ENCODE data around the gene IFITM1.
"Not testable (repeated sequence)": the region's sequence is repeated elsewhere in the genome, so short reads cannot be mapped to it uniquely, and the experiment has no call there.

The IFITM1 gene

GRCh38 chr11:340539-341512 lies 27.0 kb downstream of the IFITM1 start:
- DNase-seq (ENCODE audit: low read depth in 1 of 2, low spot score in 1 of 2) = no peak

GRCh38 chr11:342328-342727 lies 28.5 kb downstream of the IFITM1 start:
- DNase-seq (ENCODE audit: low read depth in 1 of 2, low spot score in 1 of 2) = no peak

GRCh38 chr11:344836-345578 lies 31.2 kb downstream of the IFITM1 start:
- DNase-seq (ENCODE audit: low read depth in 1 of 2, low spot score in 1 of 2) = no peak

GRCh38 chr11:346529-346928 lies 32.7 kb downstream of the IFITM1 start:
- DNase-seq (ENCODE audit: low read depth in 1 of 2, low spot score in 1 of 2) = no peak

GRCh38 chr11:349270-349954 lies 35.6 kb downstream of the IFITM1 start:
- DNase-seq (ENCODE audit: low read depth in 1 of 2, low spot score in 1 of 2) = not testable (repeated sequence)

GRCh38 chr11:350033-350722 lies 36.3 kb downstream of the IFITM1 start:
- DNase-seq (ENCODE audit: low read depth in 1 of 2, low spot score in 1 of 2) = not testable (repeated sequence)

- DNase-seq (ENCODE audit: low read depth in 1 of 2, low spot score in 1 of 2) = no peak
Measured at GRCh38 chr11:350723-351255, 36.9 kb downstream of the IFITM1 start.

- DNase-seq (ENCODE audit: low read depth in 1 of 2, low spot score in 1 of 2) = no peak
Measured at GRCh38 chr11:351411-351810, 37.6 kb downstream of the IFITM1 start.

GRCh38 chr11:352456-353031 lies 38.7 kb downstream of the IFITM1 start:
- no peak for DNase-seq (ENCODE audit: low read depth in 1 of 2, low spot score in 1 of 2)

- no peak for DNase-seq (ENCODE audit: low read depth in 1 of 2, low spot score in 1 of 2)
Measured at GRCh38 chr11:353179-353873, 39.5 kb downstream of the IFITM1 start.

GRCh38 chr11:355581-356458 lies 42.0 kb downstream of the IFITM1 start:
- peak; percentile 79 to 80 for DNase-seq (ENCODE audit: low read depth in 1 of 2, low spot score in 1 of 2)

GRCh38 chr11:356610-357009 lies 42.8 kb downstream of the IFITM1 start:
- no peak for DNase-seq (ENCODE audit: low read depth in 1 of 2, low spot score in 1 of 2)

- no peak for DNase-seq (ENCODE audit: low read depth in 1 of 2, low spot score in 1 of 2)
Measured at GRCh38 chr11:357582-357981, 43.7 kb downstream of the IFITM1 start.

GRCh38 chr11:358129-358800 lies 44.4 kb downstream of the IFITM1 start:
- no peak for DNase-seq (ENCODE audit: low read depth in 1 of 2, low spot score in 1 of 2)

- peak in 1 of 2 donors; percentile 7 for DNase-seq (ENCODE audit: low read depth in 1 of 2, low spot score in 1 of 2)
Measured at GRCh38 chr11:359181-359714, 45.4 kb downstream of the IFITM1 start.

GRCh38 chr11:360326-361280 lies 46.8 kb downstream of the IFITM1 start:
- no peak for DNase-seq (ENCODE audit: low read depth in 1 of 2, low spot score in 1 of 2)

All from stimulated activated CD4-positive, alpha-beta T cell treated with anti-CD3 and anti-CD28 coated beads, Interleukin-15, amount 100 ng/mL, for 1 hour (primary cell).